ENCODE measurements around the gene LRRC14B. TPM values are rescaled to one million over a fixed set of nuclear protein-coding genes. Genes with fewer than 3 reads are reported as not detected.

The LRRC14B gene
- total RNA-seq, 2 donors from 2014 or later = not detected

- Histone ChIP-seq H3K4me1 (ENCODE audit: control insufficient read depth, insufficient read depth, low read length) (no peaks in the 10 kb centered on the region), H3K36me3 (ENCODE audit: control insufficient read depth, insufficient read depth, low read length) (peaks cover 20% of the 10 kb centered on the region), H3K9ac (ENCODE audit: extremely low read depth, low read length, poor library complexity, severe bottlenecking) (no peak overlapping the region), H3K9me3 (ENCODE audit: control insufficient read depth, low read length) (no peaks in the 10 kb centered on the region), H3K4me3 (ENCODE audit: low read length) (no peak overlapping the region), H3K27me3 (ENCODE audit: control insufficient read depth, insufficient read depth, low read length, poor library complexity, severe bottlenecking) (no peaks in the 10 kb centered on the region), H3K27ac (ENCODE audit: low read depth, low read length) (peak overlapping the region; percentile 47)
- H3K27ac Mint-ChIP-seq = no peak overlapping the region
- TF ChIP-seq CTCF (conservative IDR thresholded peaks at IDR 0.05) = no peak
- peaks cover 2% of the 10 kb centered on the region for H3K4me1 Mint-ChIP-seq
- H3K36me3 Mint-ChIP-seq (ENCODE audit: low read depth) = peaks cover 21% of the 10 kb centered on the region
- H3K27me3 Mint-ChIP-seq (ENCODE audit: insufficient read depth) = no peaks in the 10 kb centered on the region
- 88 to 89% methylated on average over 22 to 23 of the region's 23 CpGs for WGBS, 2 experiments (ENCODE audit: insufficient coverage in 1 of 2, insufficient read length in 1 of 2)
- DNase-seq = no peak
- H3K4me3 Mint-ChIP-seq = no peak overlapping the region
- H3K9me3 Mint-ChIP-seq = no peaks in the 10 kb centered on the region
These were observed 8.8 kb downstream of the LRRC14B start for GRCh38 chr5:199950-200645.

GRCh38 chr5:200985-201384 lies 9.7 kb downstream of the LRRC14B start:
- 83 to 86% methylated on average over 1 to 4 of the region's 4 CpGs for WGBS, 2 experiments (ENCODE audit: insufficient coverage in 1 of 2, insufficient read length in 1 of 2)
- no peak overlapping the region for H3K27ac Mint-ChIP-seq
- no peak overlapping the region for H3K27ac ChIP-seq (ENCODE audit: low read depth, low read length)

GRCh38 chr5:201672-202071 lies 10.4 kb downstream of the LRRC14B start:
- Mint-ChIP-seq H3K9me3 (no peaks in the 10 kb centered on the region), H3K36me3 (ENCODE audit: low read depth) (peaks cover 29% of the 10 kb centered on the region), H3K4me3 (no peak overlapping the region), H3K27me3 (ENCODE audit: insufficient read depth) (no peaks in the 10 kb centered on the region), H3K27ac (no peak overlapping the region), H3K4me1 (peaks cover 2% of the 10 kb centered on the region)
- H3K27ac ChIP-seq (ENCODE audit: low read depth, low read length) = no peak overlapping the region
- H3K9me3 ChIP-seq (ENCODE audit: control insufficient read depth, low read length) = no peaks in the 10 kb centered on the region
- H3K27me3 ChIP-seq (ENCODE audit: control insufficient read depth, insufficient read depth, low read length, poor library complexity, severe bottlenecking) = no peaks in the 10 kb centered on the region
- no peak for TF ChIP-seq CTCF (conservative IDR thresholded peaks at IDR 0.05)
- no peak overlapping the region for H3K4me3 ChIP-seq (ENCODE audit: low read length)
- no peak overlapping the region for H3K9ac ChIP-seq (ENCODE audit: extremely low read depth, low read length, poor library complexity, severe bottlenecking)
- 88 to 100% methylated on average over 2 to 8 of the region's 8 CpGs for WGBS, 2 experiments (ENCODE audit: insufficient coverage in 1 of 2, insufficient read length in 1 of 2)
- peaks cover 31% of the 10 kb centered on the region for H3K36me3 ChIP-seq (ENCODE audit: control insufficient read depth, insufficient read depth, low read length)
- no peaks in the 10 kb centered on the region for H3K4me1 ChIP-seq (ENCODE audit: control insufficient read depth, insufficient read depth, low read length)
- no peak for DNase-seq

More at GRCh38 chr5:200985-201384, 9.7 kb downstream of the LRRC14B start:
- Histone ChIP-seq H3K4me3 (ENCODE audit: low read length) (no peak overlapping the region), H3K9ac (ENCODE audit: extremely low read depth, low read length, poor library complexity, severe bottlenecking) (no peak overlapping the region), H3K36me3 (ENCODE audit: control insufficient read depth, insufficient read depth, low read length) (peaks cover 29% of the 10 kb centered on the region), H3K27me3 (ENCODE audit: control insufficient read depth, insufficient read depth, low read length, poor library complexity, severe bottlenecking) (no peaks in the 10 kb centered on the region), H3K9me3 (ENCODE audit: control insufficient read depth, low read length) (no peaks in the 10 kb centered on the region), H3K4me1 (ENCODE audit: control insufficient read depth, insufficient read depth, low read length) (no peaks in the 10 kb centered on the region)
- DNase-seq = no peak
- Mint-ChIP-seq H3K36me3 (ENCODE audit: low read depth) (peaks cover 29% of the 10 kb centered on the region), H3K27me3 (ENCODE audit: insufficient read depth) (no peaks in the 10 kb centered on the region), H3K9me3 (no peaks in the 10 kb centered on the region), H3K4me3 (no peak overlapping the region), H3K4me1 (peaks cover 2% of the 10 kb centered on the region)
- TF ChIP-seq CTCF (conservative IDR thresholded peaks at IDR 0.05) = no peak
